Lung (tissue), 12 donors: ENCODE results near the gene SCN5A. TPM values are rescaled to one million over a fixed set of nuclear protein-coding genes. Genes with fewer than 3 reads are reported as not detected.
A peak's percentile ranks its signal among the peaks of the same experiment; 100 is the strongest.

Experiments
- ATAC-seq: fragments of 200-7000 bp; cut with Tn5 transposase; one replicate; pipeline ENCODE4 v1.9.1; 2020; ENCODE audit warnings: moderate number of reproducible peaks; ENCODE audit not compliant: insufficient read depth, low FRiP score
- DNase-seq, 3 donors: peaks; one replicate each; pipeline ENCODE4 v3.0.0-alpha.2; 2013 to 2017
- H3K27ac ChIP-seq, 2 donors: one replicate each; pipeline ENCODE4 v1.5.1; 2013; ENCODE audit warnings: mild to moderate bottlenecking in 2 of 2, moderate library complexity in 2 of 2, control low read depth in 1 of 2, inconsistent platforms in 1 of 2, low read depth in 1 of 2, low read length in 1 of 2
- H3K27me3 ChIP-seq, 3 donors: one replicate each; pipeline ENCODE4 v1.5.1; 2013; ENCODE audit warnings: low read length in 2 of 3; ENCODE audit not compliant: control insufficient read depth in 3 of 3, insufficient read depth in 3 of 3
- H3K36me3 ChIP-seq, 4 donors: one replicate each; pipeline ENCODE4 v1.5.1; 2013; ENCODE audit warnings: low read length in 4 of 4, mild to moderate bottlenecking in 1 of 4, moderate library complexity in 1 of 4; ENCODE audit not compliant: control insufficient read depth in 4 of 4, insufficient read depth in 4 of 4
- H3K4me1 ChIP-seq, 5 donors: one replicate each; pipeline ENCODE4 v1.5.1; 2013; ENCODE audit warnings: low read length in 5 of 5, mild to moderate bottlenecking in 2 of 5, moderate library complexity in 1 of 5; ENCODE audit not compliant: control insufficient read depth in 5 of 5, insufficient read depth in 5 of 5
- H3K4me3 ChIP-seq: one replicate; pipeline ENCODE4 v1.5.1; 2013; ENCODE audit warnings: mild to moderate bottlenecking, control low read depth, moderate library complexity
- H3K9ac ChIP-seq, 2 donors: one replicate each; pipeline ENCODE4 v1.5.1; 2013; ENCODE audit warnings: low read length in 2 of 2, control low read depth in 1 of 2; ENCODE audit not compliant: insufficient read depth in 1 of 2
- H3K9me3 ChIP-seq, 4 donors: one replicate each; pipeline ENCODE4 v1.5.1; 2013; ENCODE audit warnings: low read length in 3 of 4, mild to moderate bottlenecking in 1 of 4, moderate library complexity in 1 of 4; ENCODE audit not compliant: control insufficient read depth in 4 of 4, insufficient read depth in 3 of 4
- WGBS, 2 donors: extraction: QIAGEN DNeasy Blood & Tissue Kit; methylation state at CpG; one replicate each; pipeline ENCODE4 v1.1.7; 2013; 5-methylcytosine and 5-hydroxymethylcytosine counted together
- polyA plus RNA-seq, 2 donors: library from polyadenylated mRNA; stranded (reverse); fragments of 200-250 nt; gene quantifications; one replicate each; pipeline ENCODE4 v1.2.1, GENCODE V29; 2013
- total RNA-seq, 2 donors: library from RNA; depleted of rRNA in 1 of 2; stranded (reverse); fragments of >200 nt in 1 of 2; gene quantifications; one replicate each; pipeline ENCODE4 v1.2.1, GENCODE V29; 2014 to 2021
- TF ChIP-seq, protein P1 (sequence below): IDR thresholded peaks from 2 replicates; pipeline ENCODE4 v1.5.1; 2012; ENCODE audit warnings: mild to moderate bottlenecking; ENCODE audit errors: control extremely low read depth, extremely low read depth
- donor health status: control.
- donor health status: control.
- donor health status: Bipolar disorder and iron deficiency.
- donor health status: healthy.
- donor health status: DM: yes; HTN: yes; CAD: no.

The SCN5A gene
- total and polyA plus RNA-seq, 4 donors, result 0.02 to 2.5 (median 0.37) TPM

- H3K36me3 ChIP-seq, result no peaks in the 10 kb centered on the region
- no peak for DNase-seq
These were observed 67.7 kb downstream of the SCN5A start for GRCh38 chr3:38581774-38582173.

DNA sequence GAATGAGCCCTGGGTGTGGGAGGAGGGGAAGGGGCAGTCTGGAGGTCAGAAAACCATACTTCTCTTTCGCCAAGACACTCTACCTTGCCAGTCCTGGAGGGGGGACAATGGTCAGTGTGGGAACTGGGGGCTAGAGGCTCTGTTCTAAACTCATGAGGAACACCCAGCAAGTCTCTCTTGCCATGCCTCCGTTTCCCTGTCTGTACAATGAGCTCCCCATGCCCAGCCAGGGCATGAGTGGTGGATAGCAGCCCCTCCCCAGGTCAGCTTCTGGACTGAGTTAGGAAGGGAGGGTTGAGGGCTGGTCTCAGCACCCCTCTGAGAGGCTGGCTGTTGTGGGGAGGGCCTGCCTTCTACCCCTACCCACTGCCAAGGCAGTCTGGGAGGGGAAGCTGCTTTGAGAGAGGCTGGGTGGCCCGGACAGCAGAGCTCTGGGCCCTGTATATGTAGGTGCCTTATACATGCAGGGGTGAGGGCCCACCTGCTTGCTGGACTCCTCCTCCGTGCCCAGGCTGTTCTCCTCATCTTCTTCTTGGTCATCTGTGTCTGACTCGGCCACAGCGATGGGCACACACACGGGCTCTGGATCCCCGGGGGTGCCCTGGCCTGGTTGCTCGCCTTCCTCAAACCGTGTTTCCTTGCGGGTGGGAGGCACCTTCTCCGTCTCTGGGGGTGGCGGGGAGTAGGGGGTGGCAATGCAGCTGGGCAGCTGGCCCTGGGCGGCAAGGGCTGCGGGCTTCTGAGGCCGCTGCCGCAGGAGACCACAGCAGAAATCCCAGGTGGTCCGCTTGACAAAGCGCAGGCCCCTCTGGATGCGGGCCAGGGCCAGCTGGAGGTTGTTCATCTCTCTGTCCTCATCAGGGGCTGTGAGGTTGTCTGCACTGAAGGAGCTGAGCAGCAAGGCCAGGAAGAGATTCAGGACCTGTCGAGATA lies 68.8 kb downstream of the SCN5A start:
- Histone ChIP-seq H3K27me3 (no peaks in the 10 kb centered on the region), H3K9ac (no peak overlapping the region), H3K9me3 (no peaks in the 10 kb centered on the region), H3K4me3 (no peak overlapping the region), H3K36me3 (no peaks in the 10 kb centered on the region), H3K4me1 (peaks cover 0 to 8% (median 0%) of the 10 kb centered on the region in 5 donors), H3K27ac (peak overlapping the region in 1 of 2 donors; percentile 75)
- no peak for ATAC-seq
- TF ChIP-seq, protein P1, sequence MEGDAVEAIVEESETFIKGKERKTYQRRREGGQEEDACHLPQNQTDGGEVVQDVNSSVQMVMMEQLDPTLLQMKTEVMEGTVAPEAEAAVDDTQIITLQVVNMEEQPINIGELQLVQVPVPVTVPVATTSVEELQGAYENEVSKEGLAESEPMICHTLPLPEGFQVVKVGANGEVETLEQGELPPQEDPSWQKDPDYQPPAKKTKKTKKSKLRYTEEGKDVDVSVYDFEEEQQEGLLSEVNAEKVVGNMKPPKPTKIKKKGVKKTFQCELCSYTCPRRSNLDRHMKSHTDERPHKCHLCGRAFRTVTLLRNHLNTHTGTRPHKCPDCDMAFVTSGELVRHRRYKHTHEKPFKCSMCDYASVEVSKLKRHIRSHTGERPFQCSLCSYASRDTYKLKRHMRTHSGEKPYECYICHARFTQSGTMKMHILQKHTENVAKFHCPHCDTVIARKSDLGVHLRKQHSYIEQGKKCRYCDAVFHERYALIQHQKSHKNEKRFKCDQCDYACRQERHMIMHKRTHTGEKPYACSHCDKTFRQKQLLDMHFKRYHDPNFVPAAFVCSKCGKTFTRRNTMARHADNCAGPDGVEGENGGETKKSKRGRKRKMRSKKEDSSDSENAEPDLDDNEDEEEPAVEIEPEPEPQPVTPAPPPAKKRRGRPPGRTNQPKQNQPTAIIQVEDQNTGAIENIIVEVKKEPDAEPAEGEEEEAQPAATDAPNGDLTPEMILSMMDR, result no peak
- DNase-seq, result peak in 1 of 3 donors; percentile 13
- WGBS, 2 donors, result 86 to 90% methylated on average over 21 of the region's 21 CpGs

More at GRCh38 chr3:38581774-38582173, 67.7 kb downstream of the SCN5A start:
- H3K27me3 ChIP-seq, result no peaks in the 10 kb centered on the region
- no peak for ATAC-seq
- TF ChIP-seq, protein P1, result no peak
- H3K4me1 ChIP-seq, result peaks cover 0 to 8% (median 0%) of the 10 kb centered on the region in 5 donors
- H3K9ac ChIP-seq, result no peak overlapping the region
- peak overlapping the region in 1 of 2 donors; percentile 75 for H3K27ac ChIP-seq
- 74 to 87% methylated on average over 2 of the region's 2 CpGs for WGBS, 2 donors
- H3K4me3 ChIP-seq, result no peak overlapping the region
- H3K9me3 ChIP-seq, result no peaks in the 10 kb centered on the region

GRCh38 chr3:38579551-38580449 lies 69.7 kb downstream of the SCN5A start:
- Histone ChIP-seq H3K4me1 (peaks cover 0 to 8% (median 0%) of the 10 kb centered on the region in 5 donors), H3K36me3 (no peaks in the 10 kb centered on the region), H3K4me3 (no peak overlapping the region), H3K27me3 (no peaks in the 10 kb centered on the region), H3K27ac (peak overlapping the region in 1 of 2 donors; percentile 87), H3K9ac (no peak overlapping the region), H3K9me3 (peaks cover 0 to 6% (median 0%) of the 10 kb centered on the region in 4 donors)
- 57 to 78% methylated on average over 14 of the region's 14 CpGs for WGBS, 2 donors
- no peak for DNase-seq
- no peak for ATAC-seq
- TF ChIP-seq, protein P1, result no peak
